Neural progenitor cell (in vitro differentiated cells): ENCODE data around the gene SLC44A5.
"Not testable (repeated sequence)": the region's sequence is repeated elsewhere in the genome, so short reads cannot be mapped to it uniquely, and the experiment has no call there.

ENCODE experiments used
- CTCF ChIP-seq: fragments of 200-600 bp; sonication (generic); IDR thresholded peaks from 2 replicates; pipeline ENCODE4 v1.5.1; 2017; ENCODE audit warnings: antibody characterized with exemption, mild to moderate bottlenecking
- EZH2 ChIP-seq: fragments of 200-600 bp; sonication (generic); IDR thresholded peaks from 2 replicates; pipeline ENCODE4 v1.6.1; 2017; ENCODE audit warnings: antibody characterized with exemption, mild to moderate bottlenecking, moderate library complexity

- not testable (repeated sequence) for TF ChIP-seq CTCF, EZH2
These were observed 134.4 kb downstream of the SLC44A5 start for GRCh38 chr1:75476486-75476885.
